ENCODE measurements around the gene KIR3DL3. TPM values are rescaled to one million over a fixed set of nuclear protein-coding genes. Genes with fewer than 3 reads are reported as not detected.
"Not testable (repeated sequence)": the region's sequence is repeated elsewhere in the genome, so short reads cannot be mapped to it uniquely, and the experiment has no call there.

The KIR3DL3 gene
- total RNA-seq, 2 donors from 2014 or later: not detected

DNA sequence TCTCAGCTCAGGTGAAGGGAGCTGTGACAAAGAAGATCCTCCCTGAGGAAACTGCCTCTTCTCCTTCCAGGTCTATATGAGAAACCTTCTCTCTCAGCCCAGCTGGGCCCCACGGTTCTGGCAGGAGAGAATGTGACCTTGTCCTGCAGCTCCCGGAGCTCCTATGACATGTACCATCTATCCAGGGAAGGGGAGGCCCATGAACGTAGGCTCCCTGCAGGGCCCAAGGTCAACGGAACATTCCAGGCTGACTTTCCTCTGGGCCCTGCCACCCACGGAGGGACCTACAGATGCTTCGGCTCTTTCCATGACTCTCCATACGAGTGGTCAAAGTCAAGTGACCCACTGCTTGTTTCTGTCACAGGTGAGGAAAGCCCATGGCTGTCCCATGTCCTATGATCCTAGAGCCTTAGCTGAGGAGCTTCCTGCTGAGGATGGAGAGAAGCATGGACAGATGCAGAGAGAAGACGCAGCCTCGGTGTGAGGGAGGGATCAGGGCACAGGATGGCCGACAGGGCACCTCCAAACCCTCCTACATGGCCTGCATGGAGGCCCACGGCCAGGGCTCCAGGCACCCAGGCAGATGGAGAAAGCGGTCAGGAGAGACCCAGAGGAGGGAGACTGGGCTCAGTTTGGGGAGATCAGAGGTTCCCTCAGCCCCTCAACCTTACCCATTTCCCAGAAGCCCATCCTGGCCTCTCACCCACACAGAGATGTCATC lies 51.0 kb downstream of the KIR3DL3 start:
- H3K4me1 Mint-ChIP-seq (ENCODE audit: low read depth); ATAC-seq (replicated peaks in 1 of 2); H3K27ac Mint-ChIP-seq; H3K4me3 Mint-ChIP-seq; H3K36me3 Mint-ChIP-seq (ENCODE audit: insufficient read depth in 2 of 2); DNase-seq; H3K27me3 Mint-ChIP-seq (ENCODE audit: low read depth); H3K9me3 Mint-ChIP-seq: not testable (repeated sequence)

DNA sequence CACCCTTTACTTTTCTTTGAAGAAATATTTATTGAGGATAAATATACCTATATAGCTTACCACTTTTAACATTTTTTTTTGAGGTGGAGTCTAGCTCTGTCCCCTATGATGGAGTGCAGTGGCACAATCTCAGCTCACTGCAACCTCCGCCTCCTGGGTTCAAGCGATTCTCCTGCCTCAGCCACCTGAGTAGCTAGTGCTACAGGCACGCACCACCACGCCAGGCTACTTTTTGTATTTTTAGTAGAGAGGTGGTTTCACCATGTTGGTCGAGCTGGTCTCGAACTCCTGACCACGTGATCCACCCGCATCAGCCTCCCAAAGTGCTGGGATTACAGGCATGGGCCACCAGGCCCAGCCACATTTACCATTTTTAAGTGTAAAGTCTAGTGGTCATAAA lies 51.6 kb downstream of the KIR3DL3 start:
- H3K9me3 Mint-ChIP-seq; H3K4me3 Mint-ChIP-seq; H3K27me3 Mint-ChIP-seq (ENCODE audit: low read depth); DNase-seq; H3K36me3 Mint-ChIP-seq (ENCODE audit: insufficient read depth in 2 of 2); ATAC-seq (replicated peaks in 1 of 2); H3K4me1 Mint-ChIP-seq (ENCODE audit: low read depth); H3K27ac Mint-ChIP-seq: not testable (repeated sequence)

DNA sequence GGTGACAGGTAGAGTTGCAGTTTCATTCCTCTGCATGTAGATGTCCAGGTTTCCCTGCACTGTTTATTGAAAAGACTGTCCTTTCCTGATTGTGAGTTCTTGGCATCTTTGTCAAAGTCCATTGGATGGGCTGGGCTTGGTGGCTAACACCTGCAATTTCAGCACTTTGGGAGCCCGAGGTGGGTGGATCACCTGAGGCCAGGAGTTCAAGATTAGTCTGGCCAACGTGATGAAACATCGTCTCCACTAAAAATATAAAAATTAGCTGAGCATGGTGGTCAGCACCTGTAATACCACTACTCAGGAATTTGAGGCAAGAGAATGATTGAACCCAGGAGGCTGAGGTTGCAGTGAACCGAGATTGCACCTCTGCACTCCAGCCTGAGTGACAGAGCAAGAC lies 53.6 kb downstream of the KIR3DL3 start:
- not testable (repeated sequence) for H3K36me3 Mint-ChIP-seq (ENCODE audit: insufficient read depth in 2 of 2); H3K4me3 Mint-ChIP-seq; ATAC-seq (replicated peaks in 1 of 2); DNase-seq; H3K9me3 Mint-ChIP-seq; H3K27ac Mint-ChIP-seq; H3K4me1 Mint-ChIP-seq (ENCODE audit: low read depth); H3K27me3 Mint-ChIP-seq (ENCODE audit: low read depth)

DNA sequence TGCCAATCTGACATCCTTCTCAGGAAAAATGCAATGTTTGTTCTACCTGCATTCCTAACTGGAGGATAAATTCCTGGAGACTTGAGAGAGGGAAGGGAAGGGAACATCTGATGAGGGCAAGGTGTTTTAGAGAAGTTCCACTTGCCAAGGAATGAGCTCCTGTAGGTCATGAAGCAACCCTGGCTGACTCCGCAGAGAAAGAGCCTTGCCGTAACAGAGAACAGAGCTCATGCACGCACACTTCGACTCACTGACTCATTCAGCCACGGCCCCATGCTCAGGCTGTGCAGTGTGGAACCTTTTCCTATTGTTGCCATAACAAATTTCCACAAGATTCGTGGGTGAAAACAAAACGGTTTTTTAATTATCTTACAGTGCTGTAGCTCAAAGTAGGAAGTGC lies 54.7 kb downstream of the KIR3DL3 start:
- ATAC-seq (replicated peaks in 1 of 2); H3K36me3 Mint-ChIP-seq (ENCODE audit: insufficient read depth in 2 of 2): not testable (repeated sequence)

DNA sequence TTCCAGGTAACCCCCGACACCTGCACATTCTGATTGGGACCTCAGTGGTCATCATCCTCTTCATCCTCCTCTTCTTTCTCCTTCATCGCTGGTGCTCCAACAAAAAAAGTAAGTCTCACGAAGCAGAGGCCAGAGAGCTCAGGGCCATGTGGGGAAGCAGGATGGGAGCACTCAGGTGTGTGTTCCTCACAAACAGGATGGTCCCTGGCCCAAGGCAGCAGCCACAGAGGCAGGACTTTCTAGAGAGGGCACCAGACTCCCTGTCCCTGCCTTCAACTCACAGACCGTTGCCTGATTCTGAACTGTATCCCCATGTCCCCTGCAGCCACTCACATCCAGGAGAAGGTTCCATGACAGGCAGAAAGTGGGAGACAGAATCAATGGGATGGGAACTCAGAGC lies 58.7 kb downstream of the KIR3DL3 start:
- not testable (repeated sequence) for H3K9me3 Mint-ChIP-seq

More for the DNA sequence above, 54.7 kb downstream of the KIR3DL3 start:
- not testable (repeated sequence) for H3K27me3 Mint-ChIP-seq (ENCODE audit: low read depth); H3K27ac Mint-ChIP-seq; H3K4me1 Mint-ChIP-seq (ENCODE audit: low read depth); H3K9me3 Mint-ChIP-seq; H3K4me3 Mint-ChIP-seq; DNase-seq

More for the DNA sequence above, 58.7 kb downstream of the KIR3DL3 start:
- not testable (repeated sequence) for H3K36me3 Mint-ChIP-seq (ENCODE audit: insufficient read depth in 2 of 2); H3K4me3 Mint-ChIP-seq; DNase-seq; H3K27ac Mint-ChIP-seq; ATAC-seq (replicated peaks in 1 of 2); H3K4me1 Mint-ChIP-seq (ENCODE audit: low read depth)
- peaks cover 15% of the 10 kb centered on the region for H3K27me3 Mint-ChIP-seq (ENCODE audit: low read depth)

Other genes with a start within 250 kb of the KIR3DL3 start
- gene LAIR2, start 221.6 kb upstream of the KIR3DL3 start, total RNA-seq: 10 to 100 TPM in 1 of 2 donors, under 1 TPM in 1; 0.83 to 14.2 TPM
- not detected for gene LILRA2, start 150.7 kb upstream of the KIR3DL3 start, total RNA-seq
- gene LILRA1, start 130.8 kb upstream of the KIR3DL3 start, total RNA-seq: not detected
- gene LILRB1, start 94.0 kb upstream of the KIR3DL3 start, total RNA-seq: 1 to 10 TPM in 1 of 2 donors, under 1 TPM in 1; 0.38 to 3.6 TPM
- gene LILRB4, start 61.5 kb upstream of the KIR3DL3 start, total RNA-seq: not detected
- gene KIR2DL3, start 14.1 kb downstream of the KIR3DL3 start, total RNA-seq: not detected
- gene KIR2DL1, start 45.4 kb downstream of the KIR3DL3 start, total RNA-seq: under 1 TPM in 1 of 2 donors, not detected in 1; 0.24 TPM
- under 1 TPM; 0.60 to 0.63 TPM for gene KIR2DL4, start 79.2 kb downstream of the KIR3DL3 start, total RNA-seq
- under 1 TPM in 1 of 2 donors, not detected in 1; 0.21 TPM for gene KIR3DL1, start 92.0 kb downstream of the KIR3DL3 start, total RNA-seq
- under 1 TPM; 0.24 to 0.88 TPM for gene KIR2DS4, start 108.2 kb downstream of the KIR3DL3 start, total RNA-seq
- gene KIR3DL2, start 126.0 kb downstream of the KIR3DL3 start, total RNA-seq: 1 to 10 TPM in 1 of 2 donors, under 1 TPM in 1; 0.89 to 4.4 TPM
- gene FCAR, start 149.8 kb downstream of the KIR3DL3 start, total RNA-seq: not detected
- 1 to 10 TPM in 1 of 2 donors, under 1 TPM in 1; 0.53 to 4.1 TPM for gene NCR1, start 181.7 kb downstream of the KIR3DL3 start, total RNA-seq
- not detected for gene NLRP7, start 223.1 kb downstream of the KIR3DL3 start, total RNA-seq
- gene NLRP2, start 241.9 kb downstream of the KIR3DL3 start, total RNA-seq: 1 to 10 TPM; 6.6 to 9.9 TPM